GM18520 (cell line): ENCODE results near the gene JOSD1.
A peak's percentile ranks its signal among the peaks of the same experiment; 100 is the strongest.

ENCODE experiments used
- ATAC-seq: cut with Tn5 transposase; IDR thresholded peaks from one replicate; pipeline ENCODE4 v1.9.1; 2021; ENCODE audit not compliant: unreplicated experiment

The JOSD1 gene

DNA sequence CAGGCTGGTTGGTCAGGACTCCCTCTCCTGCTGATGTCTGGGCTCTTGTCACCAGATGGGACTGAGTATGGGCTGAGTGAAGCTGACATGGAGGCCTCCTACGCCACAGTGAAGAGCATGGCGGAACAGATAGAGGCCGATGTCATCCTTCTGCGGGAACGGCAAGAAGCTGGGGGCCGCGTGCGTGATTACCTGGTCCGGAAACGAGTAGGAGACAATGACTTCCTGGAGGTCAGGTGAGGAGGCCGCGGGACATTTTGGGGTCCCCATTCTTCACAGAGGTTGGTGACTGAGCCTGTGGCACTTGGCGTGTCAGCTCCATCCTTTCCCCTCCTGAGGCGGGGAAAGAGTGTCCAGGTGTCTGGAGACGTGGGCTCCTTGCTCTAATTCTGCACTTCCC lies 15.1 kb upstream of the JOSD1 start:
- ATAC-seq = no peak

DNA sequence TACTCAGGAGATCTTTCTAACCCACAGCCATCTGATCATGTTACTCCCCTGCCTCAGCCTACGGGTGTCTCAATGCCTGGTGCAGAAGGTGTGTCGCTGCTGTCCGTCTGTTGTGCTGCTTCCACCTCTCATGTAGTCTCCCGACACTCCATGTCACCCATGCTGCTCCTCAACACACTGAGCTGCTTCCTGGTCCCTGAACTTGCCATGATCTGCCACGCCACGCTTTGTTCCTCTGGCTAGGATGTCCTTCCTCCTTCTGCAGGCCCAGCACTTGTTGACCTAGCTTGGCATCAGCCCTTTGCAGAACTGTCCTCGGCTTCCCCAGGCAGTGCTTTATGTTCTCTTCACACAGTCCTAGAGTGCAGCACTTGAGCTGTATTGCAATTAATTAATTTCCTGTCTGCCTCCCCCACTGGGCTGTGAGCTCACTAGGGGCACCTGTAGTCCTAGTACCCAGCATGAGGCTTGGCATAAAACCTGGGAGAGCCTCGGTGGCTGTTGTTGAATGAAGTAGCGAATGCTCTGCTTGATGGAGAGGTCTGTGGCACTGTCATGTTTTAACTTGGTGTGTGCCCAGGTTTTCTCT lies 14.5 kb upstream of the JOSD1 start:
- no peak for ATAC-seq

DNA sequence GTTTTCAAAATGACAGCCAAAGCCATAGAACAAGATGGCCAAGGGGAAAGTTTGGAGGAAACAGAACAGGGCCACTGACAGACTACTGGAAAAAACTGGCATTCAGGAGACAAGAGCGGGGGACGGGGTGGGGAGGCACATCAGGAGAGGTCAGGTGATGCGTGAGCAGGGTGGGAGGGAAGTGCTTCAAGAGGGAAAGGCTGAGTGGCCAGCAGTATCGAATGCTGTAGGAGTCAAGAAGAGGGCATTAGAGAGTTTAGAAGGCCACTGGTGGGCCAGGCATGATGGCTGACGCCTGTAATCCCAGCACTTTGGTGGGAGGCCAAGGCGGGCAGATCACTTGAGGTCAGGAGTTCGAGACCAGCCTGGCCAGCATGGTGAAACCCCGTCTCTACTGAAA lies 13.2 kb upstream of the JOSD1 start:
- no peak for ATAC-seq

DNA sequence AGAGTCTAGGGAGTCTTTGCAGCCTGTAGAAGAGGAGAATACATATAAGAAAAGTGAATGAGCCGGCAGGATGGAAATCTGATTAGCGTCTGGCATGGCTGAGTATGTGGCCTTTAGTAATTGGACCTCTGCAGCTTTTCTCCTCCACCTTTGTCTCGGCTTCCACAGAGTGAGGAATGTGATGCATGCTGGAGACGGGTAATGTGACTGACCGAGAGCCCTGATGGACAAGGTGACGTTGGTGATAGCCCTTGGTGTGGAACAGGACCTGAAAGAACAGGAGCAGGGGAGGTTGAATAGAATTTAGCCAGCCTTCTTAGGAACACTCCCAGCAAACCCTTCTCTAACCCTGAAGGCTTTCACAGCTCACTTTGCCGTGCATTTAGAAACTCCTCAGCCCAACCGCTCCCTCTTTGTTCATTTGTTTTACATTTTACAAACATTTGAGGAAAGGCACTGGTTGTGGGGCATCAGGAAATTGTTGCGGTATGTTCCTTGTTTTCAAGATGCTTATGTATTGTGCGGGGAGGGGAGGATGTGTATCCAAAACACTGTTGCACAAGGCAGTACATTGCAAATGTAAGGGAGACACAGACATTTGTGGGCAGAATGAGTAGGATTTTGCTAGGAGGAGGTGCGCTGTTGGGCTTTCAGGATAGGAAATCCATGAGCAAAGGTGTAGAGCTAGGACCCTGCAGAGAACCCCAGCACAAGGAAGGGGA lies 11.9 kb upstream of the JOSD1 start:
- ATAC-seq = no peak

DNA sequence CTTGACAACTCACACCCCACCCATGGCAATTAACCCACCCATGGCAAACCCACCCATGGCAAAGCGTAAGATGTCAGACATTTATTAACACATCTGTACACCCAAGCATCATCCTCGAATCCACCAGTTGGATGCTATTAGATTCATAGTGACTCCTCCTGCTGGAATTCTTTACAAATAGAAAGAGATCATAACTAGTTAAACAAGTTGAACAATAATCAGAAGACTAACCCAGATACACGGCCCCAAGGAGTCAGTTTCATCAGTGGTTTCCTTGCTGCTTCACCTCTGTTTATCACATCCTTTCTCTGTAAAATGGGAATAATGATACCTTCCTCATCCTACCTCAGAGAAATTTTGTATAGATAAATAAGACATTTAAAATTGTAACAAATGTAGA lies 10.1 kb upstream of the JOSD1 start:
- ATAC-seq = no peak

DNA sequence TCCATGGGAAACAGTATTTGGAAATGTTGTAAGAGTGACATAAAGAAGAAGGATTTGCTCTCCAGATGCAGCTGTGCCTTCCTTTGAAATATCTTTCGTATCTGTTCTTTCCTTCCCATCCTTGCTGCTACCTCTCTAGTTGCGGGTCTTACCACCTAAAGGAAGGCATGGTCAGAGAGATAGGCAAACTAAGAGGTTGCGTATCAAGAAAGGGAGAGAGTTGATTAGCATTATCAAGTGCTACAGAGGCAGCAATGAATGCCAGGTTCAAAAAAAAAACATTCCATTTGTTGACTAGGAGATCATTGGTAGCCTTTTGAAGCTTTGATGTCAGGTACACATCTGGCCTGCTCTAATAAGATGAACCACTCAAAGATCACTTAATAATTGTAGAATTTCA lies 9.6 kb upstream of the JOSD1 start:
- ATAC-seq = no peak

DNA sequence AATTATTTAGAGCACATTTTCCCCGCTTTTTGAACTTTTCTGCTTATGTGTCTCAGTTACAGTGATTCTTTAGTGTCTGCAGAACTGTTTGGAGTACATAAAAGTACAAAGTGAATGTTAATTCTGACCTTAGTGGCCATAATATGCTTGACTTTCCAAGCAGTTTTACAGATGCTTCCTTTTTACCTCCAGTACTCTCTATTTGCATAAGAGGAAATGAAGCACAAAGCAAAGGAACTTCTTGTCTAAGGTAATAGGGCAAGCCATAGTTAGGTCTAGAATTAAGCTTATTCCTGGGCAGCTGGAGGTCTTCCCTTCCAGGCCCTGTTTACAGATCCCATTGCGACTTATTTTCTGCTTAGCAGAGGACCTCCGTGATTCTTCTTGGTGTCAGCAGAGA lies 8.6 kb upstream of the JOSD1 start:
- ATAC-seq = no peak

DNA sequence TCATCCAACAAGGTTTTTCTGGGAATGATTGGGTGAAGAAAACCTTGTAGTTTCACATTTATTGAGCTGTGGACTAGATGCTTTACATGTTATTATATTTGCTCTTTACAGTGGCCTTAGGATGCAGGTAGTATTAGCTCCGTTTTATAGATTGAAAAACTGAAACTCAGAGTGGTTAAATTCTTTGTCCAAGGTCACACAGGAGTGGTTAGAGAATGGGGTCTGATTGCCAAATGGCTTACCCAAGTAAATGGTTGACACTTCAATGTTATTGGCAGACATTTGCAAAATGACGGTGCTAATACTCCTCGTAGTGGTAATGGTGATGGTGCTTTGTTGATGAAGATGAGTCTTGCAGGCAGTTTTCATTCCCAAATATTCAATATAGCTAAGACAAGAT lies 7.2 kb upstream of the JOSD1 start:
- no peak for ATAC-seq

DNA sequence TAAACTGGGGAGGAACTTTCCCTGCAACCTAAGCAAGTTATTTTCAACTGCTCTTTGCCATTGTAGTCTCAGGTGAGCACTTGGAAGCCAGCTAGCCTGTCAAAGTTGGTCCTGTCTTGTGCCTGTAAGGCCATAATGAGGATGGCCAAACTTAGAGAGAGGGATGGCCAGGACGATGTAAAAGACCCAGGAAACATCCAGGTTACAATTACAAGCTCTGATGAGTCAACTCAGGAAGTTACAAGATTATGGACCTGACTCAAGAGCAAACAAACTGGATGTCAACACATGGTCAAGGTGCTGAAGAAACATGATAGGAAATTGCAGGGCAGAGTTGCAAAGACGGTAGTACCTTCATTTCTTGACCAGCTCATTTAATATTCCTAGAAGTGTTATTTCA lies 6.6 kb upstream of the JOSD1 start:
- no peak for ATAC-seq

DNA sequence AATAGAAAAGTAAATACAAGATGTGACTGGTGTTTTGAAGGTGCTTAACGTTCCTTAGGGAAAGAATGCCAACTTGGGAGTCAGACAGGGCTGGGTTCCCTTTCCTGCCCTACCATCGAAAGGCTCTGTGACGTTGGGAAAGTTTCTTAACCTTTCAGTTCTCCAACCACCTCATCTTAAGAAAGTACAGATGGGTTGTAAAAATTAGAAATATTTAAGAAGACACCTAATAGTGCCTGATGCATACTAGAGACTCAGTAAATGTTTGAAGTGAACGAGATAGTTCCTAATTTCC lies 6.1 kb upstream of the JOSD1 start:
- no peak for ATAC-seq

DNA sequence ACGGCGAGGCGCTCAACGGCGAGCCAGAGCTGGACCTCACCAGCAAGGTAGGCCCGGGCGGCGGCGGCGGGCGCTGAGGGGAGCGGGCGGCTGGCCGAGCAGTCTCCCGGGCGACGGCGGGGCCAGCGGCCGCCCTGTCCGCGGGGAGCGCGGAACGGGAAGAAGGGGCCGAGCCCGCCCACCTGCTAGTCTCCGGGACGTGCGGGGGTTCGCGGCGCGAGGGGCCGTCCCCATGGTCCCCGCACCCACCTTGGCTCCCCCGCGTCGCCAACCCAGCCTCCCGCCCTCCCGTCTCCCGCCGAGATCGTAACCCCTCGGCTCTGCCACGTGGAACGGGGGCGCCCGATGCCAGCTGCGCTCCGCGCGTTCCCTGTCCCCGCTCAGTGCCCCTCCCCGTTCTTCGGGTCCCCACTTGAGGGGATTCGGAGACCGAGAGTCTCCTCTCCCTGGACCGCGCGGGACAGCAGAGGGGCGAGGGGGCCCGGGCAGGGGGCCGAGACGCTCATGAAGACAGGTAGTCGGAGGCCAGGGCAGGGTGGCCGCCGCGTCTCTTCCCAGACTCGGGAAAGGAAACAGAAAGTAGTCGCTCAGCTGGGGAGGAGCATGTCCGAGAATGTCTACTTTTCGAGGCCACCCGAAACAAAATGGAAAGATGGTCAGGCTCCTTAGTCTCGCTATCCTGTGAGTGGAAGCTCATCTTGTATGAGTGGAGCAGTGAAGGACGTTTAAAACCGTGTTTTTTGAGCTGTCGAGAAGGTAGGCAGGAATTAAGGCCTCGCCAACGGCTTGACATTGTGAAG lies 5.6 kb upstream of the JOSD1 start:
- peak; percentile 6 for ATAC-seq

DNA sequence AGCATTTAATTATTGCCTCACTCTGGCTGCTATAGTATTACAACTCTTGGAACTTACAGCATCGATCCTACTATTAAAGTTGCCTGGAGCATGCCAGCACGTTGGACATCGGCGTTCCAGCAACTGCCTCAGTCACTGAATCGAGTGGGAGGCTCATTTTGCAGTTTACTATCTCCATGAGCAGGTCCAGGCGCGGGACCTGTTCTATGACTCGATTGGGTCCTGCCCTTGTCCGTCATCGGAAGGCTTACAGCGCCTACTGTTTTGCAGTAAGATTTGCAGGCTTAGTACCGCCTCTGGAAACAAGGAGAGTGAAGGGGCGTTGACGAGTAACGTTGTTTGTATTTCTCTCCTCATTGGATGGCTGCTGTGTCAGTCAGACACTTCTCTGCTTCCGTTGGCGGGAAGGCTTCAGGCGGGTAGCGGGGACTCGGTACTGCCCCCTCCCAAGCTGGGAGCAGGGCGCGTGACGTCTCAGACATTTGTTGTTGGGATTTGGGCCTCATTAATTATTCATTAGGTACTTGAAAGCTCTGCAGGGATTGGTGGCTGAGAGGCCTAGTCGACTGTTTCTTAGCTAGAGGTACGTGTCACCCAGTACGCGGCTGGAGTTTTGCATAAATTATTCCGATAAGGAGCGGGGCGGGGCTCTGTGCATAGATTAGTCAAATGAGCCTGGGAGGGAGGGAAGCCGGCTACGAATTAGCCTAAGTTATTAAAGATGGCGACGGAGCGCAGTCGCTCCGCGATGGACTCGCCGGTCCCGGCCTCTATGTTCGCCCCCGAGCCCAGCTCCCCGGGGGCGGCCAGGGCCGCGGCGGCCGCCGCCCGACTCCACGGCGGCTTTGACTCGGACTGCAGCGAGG lies 4.7 kb upstream of the JOSD1 start, which contains the start of gene GTPBP1:
Gene GTPBP1 (plus strand): TSS at position 710 of the 866 bp plus-strand sequence. CDS start 12 bp downstream, at position 722.
- ATAC-seq = peak; percentile 57

DNA sequence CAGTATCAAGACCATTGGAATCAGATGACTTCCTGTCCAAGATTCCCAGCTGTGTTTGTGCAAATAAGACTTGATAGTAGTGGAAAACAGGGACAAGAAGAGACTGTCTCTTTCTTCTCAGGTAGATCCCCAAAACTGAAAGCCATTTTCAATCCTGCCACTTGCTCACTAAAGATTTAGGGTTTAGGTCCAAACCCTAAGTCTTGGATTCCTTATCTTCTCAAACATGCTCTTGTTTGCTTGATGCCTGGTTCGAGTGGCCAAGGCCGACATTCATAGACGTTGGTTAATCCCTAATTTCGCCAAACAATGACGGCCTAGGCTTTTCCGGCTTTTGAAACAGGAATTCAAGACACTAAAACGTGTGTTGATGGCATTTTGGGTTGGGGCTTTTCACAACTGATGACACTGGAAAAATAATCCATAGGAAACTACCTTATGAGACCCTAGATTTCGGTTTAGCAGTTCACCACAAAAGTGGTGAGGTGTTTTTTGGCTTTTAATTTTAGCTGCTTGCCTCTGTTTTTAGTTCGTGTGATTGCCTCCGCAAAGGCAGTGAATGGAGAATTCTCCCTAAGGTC lies 4.0 kb upstream of the JOSD1 start:
- ATAC-seq = no peak

DNA sequence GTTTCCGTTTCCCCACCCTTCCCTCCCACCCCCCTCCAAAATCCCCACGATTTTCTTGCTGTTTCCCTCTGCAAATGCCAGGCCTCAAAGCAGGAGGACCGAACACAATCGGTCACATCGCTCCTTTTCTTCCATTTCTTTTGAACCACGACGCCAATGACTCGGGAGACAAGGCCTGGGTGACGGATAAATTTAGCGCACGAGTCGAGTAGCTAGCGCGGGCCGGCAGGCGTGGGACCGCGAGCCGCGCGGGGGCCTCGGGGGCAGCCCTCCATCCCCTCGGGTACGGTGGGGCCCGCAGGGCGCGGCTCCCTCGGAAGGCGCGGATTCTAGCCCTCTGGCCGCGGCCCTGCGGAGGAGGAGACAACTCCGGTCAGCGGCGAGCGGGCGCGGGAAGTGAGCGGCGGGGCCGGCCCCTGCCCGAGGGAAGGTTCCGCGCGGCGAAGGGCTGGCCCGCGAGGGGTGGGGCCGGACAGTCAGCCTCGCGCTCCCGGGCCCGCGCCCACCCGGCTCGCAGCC lies 414 bp downstream of the JOSD1 start:
- ATAC-seq = peak; percentile 17

DNA sequence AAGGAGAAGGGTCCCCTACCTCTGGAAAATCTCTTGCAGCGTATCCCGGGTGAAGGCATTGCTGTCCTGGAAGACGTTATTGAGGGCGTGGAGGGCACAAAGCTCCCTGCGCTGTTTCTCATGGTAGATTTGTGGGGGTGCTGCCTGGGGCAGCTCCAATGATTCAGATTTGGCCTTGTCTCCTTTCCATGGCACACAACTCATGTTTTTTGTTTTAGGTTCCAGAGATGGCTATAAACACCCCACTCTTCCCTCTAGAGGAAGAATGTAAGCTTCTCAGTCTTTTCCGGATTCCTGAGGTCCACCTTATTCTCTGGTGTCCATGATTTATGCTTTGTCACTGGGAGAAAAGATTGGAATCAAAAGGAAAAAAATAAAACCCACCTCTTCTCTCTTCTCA lies 959 bp downstream of the JOSD1 start:
- no peak for ATAC-seq

DNA sequence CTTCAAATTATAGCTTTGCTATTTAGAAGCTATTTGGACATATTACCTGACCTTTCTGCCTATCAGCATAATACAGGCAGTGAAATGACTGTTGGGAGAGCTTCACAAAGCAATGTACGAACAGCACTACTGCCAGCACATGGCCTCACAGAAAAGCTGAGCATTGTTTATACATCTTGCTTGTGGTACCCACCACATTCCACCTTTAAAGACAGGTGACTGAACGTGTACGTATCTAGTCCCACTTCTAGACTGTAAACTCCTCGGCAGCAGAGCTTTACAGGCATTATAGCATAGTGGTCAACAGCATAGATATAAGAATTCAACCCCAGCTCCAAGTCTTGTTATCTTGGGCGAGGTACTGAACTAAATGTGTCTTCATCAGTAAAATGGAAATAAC lies 1.6 kb downstream of the JOSD1 start:
- no peak for ATAC-seq

DNA sequence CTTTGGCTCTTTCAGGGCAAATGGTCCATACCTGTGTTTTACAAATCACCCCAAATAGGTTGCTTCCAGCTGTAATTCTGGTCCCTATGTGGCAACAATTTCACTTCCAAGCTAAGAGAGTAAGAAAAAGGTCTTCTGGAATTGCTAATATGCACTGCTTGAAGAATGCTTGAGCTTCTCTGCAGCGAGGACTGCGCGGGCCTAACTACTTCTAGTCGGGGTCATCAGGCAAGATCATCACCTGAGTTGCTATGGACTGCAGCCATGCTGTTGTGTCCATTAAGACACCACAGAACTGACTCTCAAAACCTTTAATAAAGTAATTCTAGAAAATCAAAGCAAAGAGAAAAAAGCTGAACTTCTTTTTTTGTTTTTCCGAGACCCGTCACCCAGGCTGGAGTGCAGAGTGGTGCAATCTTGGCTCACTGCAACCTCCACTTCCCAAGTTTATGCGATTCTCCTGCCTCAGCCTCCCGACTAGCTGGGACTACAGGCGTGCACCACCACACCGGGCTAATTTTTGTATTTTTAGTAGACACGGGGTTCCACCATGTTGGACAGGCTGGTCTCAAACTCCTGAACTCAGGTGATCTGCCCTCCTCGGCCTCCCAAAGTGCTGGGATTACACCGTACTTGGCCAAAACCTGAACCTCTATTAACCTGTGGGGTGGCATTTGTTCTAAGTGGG lies 2.2 kb downstream of the JOSD1 start:
- ATAC-seq = no peak

DNA sequence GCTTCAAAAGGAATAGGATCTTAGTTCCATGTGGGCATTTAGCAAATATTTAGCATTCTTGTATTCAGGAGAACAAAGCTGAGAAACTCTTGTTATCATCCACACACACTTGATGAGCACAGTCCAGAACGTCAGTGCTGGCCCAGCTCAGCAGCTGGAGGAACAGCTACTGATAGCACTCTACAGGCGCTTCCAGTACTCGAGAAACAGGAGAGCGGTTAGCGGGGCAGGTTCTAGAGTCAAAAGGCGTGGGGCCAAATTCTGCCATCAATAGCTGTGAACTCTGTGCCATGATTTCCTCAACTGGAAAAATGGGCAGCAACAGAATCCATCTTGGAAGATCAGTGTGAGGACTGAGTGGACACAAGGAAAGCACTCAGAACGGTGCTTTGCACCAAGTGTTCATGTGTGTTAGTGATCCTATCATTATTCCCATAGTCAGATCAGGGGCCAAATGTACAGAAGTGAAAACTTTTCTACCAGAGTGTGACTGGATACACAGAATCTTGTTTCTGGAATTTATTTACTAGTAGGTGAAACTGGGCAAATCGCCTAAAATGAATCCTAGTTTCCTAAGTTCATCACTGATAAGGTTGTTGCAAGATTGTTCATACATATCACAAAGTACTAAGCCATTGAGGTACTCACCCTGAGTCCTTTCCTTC lies 3.2 kb downstream of the JOSD1 start:
- ATAC-seq = no peak

DNA sequence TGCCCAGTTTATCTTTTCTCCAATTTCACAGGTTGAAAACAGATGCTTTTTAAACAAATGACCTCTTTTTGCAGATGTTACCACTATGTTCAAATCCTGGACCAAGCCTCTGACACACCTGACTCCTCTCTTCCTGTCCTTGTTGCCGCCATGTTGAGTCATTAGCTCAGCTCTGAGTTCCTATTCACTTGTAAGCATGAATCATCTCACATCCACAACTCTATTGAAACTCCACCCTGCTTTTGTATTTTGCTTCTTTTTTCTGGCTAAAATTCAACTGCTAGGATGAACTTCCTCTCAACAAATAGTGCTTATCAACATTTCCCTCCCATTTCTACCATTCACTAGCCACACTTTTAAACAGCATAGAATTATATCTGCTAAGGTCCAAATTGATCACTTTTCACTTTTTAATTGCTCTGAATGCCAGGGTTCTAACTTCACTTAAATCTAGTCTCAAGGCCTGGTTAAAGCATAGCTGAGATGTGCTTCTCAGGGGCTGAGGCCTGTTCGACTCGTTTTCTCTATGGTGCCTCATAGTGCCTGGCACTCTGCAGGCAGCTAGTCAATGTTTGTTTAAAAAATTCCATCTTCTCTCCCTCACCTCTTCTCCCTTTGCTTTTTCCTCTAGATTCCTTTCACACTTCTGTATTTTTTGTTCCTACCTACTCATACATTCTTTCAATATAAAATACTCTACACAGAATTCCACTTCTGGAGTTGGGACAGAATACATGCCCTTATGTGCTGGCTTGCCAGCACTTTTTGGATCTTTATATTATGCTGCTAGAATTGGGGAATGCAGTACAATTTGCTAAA lies 3.9 kb downstream of the JOSD1 start:
- no peak for ATAC-seq
